Fibroblast of skin of left quadriceps (primary cell): ENCODE measurements around the gene HSF5.
"Not testable (repeated sequence)": the region's sequence is repeated elsewhere in the genome, so short reads cannot be mapped to it uniquely, and the experiment has no call there.

ENCODE experiments used
- DNase-seq, 2 experiments: peaks; one replicate each; pipeline ENCODE4 v3.0.0-alpha.2; 2013; ENCODE audit warnings: low read depth in 2 of 2

Gene HSF5

DNA sequence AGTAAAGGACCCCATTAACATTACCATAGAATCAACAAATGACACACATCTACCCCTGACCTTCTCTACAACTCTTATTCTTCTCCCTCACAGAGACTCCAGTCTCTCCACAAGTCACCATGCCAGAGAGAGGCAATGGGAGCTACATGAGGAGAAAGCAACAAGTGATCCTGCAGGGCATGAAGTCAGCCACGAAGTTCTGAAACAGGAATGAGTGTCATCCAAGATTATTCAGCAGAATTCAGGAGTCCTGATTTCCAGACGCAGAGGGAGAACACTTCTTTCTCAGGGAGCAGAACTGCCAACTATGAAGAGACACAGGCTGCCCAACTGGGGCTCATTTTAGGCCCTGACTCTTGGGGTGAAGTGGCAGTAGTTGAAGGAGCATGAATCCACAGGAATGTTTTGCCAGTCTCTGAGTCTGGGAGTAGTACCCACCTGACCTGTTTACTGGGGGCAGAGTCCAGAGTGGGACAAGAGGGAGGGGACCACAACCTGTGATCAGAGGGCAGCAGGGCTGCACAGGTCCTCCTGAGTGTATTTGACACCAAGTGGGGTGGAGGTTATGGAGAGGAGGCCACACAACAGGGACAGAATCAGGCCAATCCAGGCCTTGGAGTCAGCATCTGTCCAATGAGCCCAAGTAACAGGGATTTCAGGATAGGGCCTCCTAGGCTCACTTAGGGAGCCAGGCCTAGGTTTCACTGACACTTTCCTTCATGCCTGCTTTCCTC is 28.6 kb upstream of the HSF5 start:
- DNase-seq: no peak

DNA sequence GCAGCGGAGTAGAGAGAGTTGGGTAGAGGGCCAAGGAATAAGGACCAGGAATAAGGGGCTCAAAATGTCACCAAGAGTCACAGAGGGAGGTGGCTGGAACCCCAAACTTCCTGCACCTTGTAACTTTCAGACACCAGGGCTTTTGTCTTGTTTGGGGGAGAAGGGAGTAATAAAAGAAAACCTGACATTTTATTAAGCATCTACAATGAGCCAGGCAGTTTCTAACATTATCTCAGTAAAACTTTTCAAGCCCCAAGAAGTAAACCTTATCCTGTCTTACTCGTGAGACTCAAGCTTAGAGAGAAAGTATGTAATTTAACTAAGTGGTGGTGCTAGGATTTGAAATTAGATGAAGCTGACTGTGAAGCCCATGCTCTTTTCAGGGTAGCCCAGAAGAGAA is 27.1 kb upstream of the HSF5 start:
- no peak for DNase-seq

DNA sequence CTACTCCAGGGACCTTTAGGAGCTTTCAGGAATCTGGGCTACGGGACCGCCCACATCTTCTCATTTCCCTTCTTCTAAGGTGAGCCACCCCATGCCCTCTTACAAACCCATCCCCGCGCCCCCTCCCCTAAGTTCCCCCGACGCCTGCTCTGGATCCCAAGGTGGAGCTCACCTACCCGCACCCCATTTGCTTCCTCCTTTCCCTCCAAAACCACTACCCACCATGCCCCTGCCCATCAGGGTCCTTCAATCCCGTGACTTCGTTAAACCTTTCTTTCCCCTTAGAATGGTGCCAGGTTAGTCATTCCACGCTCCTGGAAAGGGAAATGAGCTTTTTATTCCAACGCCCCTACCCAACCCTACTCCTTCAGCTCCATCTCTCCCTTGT is 26.6 kb upstream of the HSF5 start:
- DNase-seq: no peak

DNA sequence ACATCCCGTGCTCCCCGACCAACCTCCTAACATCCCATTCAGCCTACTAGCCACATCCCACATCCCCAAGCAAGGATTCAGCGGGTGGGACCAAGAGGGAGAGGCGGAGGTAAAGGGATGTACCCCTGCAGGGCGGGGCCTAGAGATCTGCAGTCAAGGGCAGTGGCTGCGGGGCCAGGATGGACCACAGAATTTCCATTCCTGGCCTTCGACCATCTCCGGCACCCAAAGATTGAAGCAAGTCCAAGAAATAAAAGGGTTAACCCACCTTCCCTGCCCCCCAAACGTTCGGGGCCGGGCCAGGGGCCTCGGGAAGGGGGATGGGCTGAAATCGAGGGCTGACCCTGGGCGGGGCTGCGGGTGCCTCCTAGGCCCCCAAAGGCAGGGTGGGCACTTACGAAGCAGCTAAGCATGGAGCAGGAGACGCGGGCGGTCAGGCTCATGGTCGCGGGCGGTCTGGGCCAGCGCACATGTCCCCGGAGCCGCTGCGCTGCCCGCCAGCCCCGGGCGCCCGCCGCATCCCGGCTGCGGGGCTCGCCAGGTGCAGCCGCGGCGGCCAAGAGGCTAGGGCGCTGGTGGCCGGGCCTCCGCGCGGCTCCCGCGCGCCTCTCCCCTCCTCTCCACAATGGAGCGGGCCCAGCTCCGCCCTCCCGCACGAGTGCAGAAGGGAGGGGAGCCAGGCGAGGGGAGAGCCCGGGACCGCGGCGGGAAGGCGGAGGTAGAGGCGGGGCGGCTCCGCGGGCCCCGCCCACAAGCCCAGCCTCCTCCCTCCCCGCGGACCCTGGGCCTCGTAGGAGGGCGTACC is 26.0 kb upstream of the HSF5 start, which contains the start of gene MTMR4:
Gene MTMR4, minus strand, starts transcription at position 674 of the 805 bp plus-strand sequence. Its CDS starts 231 bp downstream, at position 443.
- peak; percentile 43 to 46 for DNase-seq

DNA sequence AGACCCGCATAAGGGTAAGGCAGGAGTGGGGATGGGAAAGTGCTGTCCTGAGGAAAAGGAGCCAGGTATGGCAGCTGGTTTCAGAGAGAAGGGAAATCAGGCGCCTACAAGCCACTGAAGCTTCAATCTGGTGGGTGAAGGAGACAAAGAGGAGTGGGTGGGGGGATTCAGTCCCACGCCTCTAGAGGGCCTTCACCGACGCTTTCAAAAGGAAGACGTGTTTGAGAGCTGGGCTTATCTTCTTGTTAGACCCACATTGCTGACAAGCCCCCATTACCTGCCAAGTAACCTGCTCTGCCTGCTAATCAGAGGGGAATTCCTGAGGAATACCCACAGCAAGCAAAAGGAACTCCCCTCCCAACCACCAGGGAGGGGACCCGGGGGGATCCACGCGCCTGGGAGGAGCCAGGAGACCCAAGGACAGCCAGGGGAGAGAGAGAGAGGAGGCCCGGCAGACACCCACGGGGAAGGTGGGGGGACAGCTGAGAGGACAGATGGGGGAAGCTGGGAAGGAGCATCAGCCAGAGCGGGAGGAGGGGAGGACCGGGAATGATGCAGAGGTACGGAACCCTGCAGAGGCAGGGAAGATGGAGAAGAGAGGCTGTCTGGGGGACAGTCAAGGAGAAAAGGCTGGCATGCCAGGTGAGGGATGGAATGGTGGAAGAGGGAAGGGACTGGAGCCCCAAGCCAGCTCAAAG is 25.2 kb upstream of the HSF5 start:
- no peak for DNase-seq

DNA sequence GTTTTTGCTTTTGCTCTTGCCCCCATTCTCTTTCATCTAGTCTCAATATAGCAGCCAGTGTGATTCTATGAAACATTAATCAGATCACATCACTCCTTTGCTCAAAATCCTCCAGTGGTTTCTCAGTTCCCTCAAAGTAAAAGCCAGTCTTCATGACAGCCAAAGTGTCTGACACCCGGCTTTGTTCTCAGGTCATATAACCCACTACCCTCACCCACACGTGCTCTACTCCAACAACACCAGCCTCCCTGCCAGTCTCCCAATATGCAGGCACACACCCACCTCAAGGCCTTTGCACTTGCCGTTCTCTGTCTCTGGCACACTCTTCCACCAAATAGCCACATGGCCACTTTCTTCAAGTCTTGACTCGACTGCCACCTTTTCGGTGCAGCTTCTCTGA is 21.9 kb upstream of the HSF5 start:
- no peak for DNase-seq

DNA sequence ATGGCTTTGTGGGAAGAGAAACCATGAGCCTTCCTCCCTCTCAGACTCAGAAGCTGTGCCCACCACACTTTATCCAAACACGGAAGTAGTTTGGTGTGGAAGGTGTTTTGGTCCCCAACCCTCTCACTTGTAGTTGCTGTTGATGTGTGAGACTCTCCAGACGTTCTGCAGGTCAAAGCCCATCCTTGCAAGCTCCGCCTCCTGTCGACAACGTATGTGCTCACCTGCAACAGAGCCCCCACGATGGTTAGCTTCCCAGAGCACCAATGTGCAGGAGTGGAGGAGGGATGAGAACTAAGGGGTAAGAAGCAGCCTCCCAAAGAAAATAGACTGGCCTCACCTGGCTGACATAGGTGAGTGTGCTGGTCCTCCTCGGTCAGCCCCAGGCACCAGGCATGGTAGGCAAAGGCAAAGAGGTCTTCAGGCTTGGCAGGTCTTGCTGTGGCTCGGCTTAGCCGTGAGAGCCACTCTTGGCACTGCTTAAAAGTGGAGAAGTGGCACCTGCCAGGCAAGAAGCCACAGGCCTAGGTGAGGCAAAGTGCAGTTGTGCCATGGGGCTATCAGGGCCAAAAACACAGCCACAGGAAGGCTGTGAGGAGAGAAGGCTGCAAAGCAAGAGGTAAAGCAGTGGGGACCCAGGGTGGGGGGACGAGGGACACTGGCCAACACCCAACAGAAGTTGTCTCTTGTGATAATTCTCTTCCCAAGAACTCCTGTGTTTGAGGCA is 20.3 kb upstream of the HSF5 start:
- no peak for DNase-seq

DNA sequence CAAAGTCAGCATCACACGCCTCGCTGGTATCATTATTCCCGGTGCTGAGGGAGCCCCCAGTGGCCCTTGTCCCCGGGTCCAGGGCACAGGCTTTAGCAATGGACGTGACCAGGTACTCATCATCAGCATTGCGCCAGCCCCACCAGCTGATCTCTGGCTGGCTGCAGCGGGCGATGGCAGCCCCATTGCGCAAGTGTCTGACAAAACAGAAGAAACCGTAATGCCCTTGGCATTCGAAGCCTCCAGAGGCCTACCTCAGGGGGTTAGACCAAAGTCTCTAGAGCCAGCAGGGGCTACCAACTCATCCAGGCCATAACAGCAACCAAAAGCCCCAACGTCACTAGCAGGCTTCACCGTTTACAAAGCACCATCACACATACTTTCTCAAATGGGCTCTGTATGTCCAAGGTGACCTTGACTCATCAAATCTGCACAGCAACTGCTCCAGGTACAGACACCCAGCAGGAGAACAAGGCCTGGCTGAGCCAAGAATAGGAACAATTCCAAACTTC is 19.0 kb upstream of the HSF5 start:
- no peak for DNase-seq

DNA sequence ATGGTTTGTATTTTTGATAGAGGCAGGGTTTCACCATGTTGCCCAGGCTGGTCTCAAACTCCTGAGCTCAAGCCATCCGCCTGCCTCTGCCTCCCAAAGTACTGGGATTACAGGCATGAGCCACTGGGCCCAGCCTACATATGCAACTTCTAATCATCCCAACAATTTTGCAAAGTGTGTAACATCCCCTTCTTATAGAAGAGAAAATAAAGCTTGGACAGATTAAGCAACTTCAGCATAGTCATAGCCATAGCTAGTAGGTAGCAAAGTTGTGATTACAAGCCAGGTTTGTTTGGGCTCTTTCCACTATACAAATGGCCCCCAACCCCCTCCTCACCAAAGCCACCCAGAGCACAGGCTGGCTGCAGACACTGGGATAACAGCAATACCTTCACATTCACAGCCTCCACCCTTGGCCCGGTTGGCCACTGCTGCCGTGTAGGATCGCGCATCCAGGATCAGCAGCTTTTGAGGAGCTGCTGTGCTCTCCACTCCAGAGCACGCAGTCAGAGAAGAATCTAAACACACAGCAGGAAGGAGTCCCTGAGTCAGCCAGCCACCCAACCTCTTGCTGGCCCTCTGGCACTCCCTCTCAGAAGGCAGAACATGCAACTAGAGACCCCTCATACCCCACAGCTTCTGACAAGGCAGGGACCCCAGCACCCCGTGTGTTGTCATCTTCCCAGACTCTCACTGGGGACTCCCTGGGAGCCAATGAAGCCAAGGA is 18.3 kb upstream of the HSF5 start:
- no peak for DNase-seq

DNA sequence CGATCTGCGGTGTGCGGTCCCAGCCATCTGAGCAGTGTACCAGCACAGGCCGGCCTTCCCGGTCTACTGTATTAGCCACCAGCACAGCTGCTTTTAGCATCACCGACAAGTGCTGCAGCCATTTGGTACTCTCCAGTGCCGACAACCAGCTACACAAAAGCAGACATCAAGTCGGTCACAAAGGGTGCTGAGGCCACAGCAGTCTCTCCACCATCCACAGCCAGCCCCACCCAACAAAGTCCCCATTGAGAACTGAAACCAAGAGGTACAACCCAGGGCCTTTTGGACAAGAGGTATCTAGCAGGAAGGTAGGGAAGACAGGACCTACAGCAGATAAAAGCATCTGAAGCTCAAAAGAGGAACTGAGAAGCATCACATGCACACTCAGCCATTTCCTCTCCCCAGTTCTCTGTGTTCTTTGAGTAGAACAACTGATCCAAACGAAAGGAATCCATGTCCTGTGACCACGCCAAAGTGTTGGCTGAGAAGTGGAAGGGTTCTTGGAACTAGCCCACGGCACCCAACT is 16.7 kb upstream of the HSF5 start:
- no peak for DNase-seq

DNA sequence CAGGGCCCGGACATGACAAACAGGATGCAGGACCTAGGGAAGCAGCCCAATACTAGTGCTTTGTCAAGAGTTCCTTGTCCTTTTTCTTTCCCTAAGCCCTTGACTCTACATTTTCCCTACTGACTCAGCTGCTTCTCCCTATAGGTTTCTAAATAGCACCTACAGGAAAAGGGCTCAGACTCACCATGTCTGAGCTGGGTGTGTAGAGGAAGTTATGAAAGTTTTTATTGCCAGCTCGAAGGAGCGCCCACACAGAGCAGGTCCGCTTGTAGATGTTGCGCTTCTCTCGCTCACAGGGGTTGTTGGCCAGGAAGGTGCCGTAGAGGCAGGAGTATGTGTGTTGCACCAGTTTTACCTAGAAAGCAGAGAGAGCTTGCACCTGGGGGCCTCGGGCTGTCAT is 15.7 kb upstream of the HSF5 start:
- DNase-seq: no peak

DNA sequence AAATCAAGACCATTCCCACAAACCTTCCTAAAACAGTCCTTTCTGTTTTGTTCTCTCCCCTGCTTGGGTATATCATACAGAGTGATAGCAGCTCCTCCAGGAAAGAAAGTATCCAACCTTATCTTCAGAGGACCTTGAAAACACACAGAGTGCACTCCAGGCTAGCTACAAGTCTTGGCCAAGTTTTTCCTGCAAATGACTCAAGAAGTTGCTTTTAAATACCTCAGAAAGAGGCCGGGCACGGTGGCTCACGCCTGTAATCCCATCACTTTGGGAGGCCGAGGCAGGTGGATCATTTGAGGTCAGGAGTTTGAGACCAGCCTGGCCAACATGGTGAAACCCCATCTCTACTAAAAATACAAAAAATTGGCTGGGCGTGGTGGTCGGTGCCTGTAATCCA is 14.9 kb upstream of the HSF5 start:
- DNase-seq: not testable (repeated sequence)

DNA sequence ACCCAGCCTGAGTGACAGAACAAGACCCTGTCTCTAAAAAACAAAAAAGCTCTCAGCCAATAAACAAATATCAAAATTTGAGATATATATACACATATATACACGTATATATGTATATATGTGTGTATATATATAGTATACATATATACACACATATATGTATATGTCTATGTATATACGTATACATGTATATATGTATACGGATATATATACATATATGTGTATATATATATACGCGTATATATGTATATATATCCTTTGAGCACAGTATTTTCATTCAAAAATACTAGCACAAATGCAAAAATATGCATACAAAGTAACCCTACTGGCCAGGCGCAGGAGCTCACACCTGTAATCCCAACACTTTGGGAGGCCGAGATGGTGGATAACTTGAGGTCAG is 13.2 kb upstream of the HSF5 start:
- no peak for DNase-seq

DNA sequence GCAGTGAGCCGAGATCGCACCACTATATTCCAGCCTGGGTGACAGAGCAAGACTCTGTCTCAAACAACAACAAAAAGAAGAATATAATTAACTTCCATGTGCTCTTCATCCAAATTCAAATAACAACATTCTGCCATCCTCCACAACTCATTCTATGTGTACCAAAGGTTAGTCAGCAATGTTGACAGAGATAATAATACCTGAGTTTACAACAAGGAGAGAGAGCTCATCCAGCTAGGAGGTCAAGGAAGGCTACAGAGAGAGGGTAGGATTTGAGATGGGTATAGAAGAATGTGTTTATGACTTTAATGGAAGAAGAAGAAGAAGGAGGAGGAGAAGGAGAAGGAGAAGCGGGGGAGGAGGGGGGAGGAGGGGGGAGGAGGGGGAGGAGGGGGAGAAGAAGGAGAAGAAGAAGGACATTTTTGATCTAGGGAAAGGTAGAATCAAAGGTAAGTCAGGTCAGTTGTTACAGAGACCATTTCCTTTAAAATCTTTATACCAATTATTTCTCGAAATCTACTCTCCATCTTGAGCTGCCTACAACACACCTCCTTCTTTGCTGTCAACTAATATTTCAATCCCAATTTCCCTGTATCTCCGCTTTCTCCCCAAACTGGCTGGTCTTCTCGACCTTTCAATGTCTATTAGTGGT is 10.1 kb upstream of the HSF5 start:
- DNase-seq: no peak

DNA sequence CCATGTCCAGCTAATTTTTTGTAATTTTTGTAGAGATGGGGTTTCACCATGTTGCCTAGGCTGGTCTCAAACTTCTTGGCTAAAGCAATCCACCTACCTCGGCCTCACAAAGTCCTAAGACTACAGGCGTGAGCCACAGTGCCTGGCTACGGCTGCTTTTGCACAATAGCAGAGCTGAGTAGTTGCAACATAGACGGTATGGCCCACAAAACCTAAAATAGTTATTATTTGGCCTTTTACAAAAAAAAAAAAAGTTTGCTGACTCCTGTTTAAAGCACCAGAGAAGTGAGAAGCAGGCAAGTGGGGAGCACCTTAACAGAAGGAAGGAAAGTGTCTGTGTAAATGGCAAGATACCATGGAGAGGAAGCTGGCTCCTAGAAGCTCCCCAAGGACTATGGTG is 5.3 kb upstream of the HSF5 start:
- no peak for DNase-seq

DNA sequence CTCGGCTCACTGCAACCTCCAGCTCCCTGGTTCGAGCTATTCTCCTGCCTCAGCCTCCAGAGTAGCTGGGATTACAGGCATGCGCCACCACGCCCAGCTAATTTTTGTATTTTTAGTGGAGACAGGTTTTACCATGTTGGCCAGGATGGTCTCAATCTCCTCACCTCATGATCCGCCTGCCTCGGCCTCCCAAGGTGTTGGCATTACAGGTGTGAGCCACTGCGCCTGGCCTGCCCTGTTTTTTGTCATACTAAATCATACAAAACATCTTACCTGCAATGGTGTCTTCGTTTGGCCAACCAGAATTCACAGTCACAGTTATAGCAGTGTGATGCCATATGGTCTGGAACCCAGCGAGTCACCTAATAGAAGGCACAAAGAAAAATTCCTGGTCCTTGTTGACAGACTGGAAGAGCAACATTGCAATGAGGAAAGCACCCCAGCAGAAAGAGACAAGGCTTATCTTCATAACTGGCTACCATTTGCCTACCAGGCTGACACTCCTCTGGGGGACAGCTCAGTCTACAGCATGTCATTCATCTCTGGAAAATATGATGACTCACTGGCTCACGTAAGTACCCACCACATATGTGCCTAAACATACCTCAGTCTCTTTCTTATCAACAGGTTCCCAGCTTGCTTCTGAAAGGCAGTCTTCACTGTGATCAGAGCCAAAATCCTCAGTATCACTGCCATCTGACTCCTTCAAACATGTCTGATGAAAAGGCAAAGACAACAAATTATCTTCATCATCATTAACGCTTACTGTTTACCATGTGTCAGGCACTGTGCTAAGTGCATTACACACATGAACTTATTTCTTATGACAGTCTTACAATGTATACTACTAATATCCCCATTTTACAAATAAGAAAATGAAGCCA is 4.3 kb upstream of the HSF5 start:
- DNase-seq: no peak

DNA sequence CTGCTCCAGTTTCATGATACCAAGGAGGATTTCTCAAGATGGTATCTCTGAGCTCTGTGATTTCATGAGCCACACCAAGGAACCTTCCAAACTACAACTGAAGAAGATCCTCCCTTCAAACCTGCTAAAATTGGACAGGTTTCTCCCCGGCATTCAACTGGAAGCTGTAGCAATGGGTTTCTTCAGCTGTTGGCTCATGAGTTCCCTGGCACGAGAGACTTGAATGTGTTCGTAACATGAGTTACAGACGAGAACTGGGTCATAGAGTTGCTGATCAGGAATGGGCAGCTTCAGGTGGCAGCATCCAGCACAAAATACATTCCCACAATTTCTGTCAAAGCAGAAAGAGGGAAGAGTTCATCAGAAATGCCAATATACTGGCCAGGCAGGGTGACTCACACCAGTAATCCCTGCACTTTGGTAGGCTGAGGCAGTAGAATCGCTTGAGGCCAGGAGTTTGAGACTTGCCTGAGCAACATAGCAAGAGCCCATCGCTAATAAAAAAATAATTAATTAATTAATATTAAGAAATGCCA is 3.4 kb upstream of the HSF5 start:
- DNase-seq: no peak

DNA sequence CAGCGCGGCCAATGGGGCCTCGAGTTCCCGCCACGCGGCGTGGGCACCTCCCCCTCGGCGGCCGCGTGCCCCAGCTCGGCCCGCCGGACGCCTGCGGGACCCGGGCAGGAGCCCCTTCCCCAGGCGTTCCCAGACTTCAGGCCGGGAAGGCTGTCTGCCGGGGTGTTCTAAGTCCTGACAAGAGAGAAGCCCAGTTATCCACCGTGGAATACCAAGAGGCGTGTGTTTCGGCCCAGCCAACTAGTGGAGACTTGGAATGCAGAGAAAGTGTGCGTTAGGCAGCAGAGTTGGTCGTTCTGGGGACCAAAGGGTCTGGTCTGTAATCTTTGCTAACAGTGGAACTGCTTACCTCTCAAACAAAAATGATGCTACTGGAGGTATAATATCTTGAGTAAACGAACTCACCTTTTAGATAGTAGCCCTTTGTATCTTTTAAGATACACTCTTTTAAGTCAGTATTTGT is 251 bp upstream of the HSF5 start:
- no peak for DNase-seq

DNA sequence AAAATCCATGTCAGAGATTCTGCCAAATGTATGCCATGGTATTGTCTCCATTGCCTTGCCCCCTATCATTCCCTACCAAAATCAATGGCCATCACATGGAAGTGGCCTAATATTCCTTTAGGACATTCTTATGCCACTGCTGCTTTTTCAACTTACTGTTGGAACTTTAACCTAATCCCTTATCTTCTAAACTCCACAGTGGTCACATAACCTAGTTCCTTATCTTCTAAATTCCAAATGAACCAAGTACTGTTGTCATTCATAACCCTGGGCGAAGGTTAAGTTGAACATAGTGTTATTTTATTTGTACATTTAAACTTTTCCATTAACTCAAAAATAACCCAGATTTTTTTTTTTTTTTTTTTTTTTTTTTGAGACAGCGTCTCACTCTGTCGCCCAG is 3.6 kb downstream of the HSF5 start:
- no peak for DNase-seq
